ENCODE data around the gene ZMIZ1. TPM values are rescaled to one million over a fixed set of nuclear protein-coding genes. Genes with fewer than 3 reads are reported as not detected.
A peak's percentile ranks its signal among the peaks of the same experiment; 100 is the strongest.

The ZMIZ1 gene
- total RNA-seq, 1 donor from 2014 or later: 29.5 TPM

DNA sequence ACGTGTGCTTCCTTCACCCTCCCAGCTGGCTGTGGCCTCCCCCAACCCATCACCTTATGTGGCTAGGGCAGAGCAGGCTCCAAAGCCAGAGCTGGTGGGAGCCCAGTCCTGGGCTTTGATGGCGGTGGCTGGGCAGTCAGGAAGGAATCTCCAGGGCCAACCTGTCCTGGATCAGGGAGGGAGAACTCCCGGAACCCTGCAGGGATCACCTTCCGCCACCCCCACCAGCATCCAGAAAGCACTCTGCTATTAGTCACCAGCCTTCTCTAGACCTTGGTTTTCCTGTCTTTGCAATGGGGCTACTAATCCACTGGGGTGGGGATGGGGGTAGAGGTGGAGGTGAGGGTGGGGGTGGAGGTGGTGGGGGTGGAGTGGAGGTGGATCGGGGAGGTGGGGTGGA, 139.0 kb downstream of the ZMIZ1 start:
- DNase-seq: no peak

DNA sequence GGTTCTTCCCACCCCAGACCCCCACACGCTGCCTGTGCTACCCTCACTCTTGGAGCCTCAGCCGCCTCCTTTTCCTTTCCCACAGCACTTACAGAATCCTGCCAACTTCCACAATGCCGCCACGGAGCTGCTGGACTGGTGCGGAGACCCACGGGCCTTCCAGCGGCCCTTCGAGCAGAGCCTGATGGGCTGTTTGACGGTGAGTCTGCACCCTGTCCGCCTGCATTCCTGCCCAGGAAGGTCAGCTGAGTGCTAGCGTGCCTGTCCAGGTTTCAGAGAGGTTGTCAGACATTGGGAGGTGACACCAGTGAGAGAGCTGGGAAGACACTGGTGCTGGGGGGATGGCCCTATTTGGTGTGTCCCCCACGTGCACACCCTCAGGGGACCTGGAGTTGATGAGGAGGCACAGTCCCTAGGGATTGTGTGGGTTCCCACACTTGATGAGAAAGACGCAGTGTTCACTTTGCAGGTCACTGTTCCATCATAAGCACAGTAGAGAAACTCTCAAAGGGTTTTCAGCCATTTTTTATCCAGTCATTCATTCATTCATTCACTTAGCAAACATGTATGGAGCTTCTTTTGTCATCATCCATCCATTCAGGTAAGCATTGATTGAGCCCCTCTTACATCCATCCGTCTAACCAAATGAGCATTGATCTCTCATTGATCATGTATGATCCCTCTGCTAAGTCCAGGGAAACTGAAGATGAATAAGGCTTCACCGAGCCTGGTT, 139.7 kb downstream of the ZMIZ1 start:
- DNase-seq: no peak

DNA sequence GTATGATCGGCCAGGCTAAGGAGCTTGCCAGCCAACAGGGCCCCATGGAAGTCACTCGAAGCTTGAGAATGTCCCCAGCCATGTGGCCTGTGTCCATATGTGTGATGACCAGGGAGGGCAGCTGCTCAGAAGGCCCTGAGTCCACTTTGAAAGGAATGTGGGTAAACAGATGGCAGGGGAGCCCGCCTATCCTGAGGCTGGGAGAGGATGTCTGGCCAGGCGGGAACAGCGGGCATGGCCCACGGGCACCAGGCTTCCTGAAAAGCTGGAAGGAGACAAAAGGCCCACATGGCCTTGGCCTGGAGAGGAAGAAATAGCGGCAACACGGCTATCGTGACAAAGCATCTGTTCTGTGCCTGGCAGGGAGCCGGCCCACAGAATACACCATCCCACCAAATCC, 140.6 kb downstream of the ZMIZ1 start:
- no peak for DNase-seq

DNA sequence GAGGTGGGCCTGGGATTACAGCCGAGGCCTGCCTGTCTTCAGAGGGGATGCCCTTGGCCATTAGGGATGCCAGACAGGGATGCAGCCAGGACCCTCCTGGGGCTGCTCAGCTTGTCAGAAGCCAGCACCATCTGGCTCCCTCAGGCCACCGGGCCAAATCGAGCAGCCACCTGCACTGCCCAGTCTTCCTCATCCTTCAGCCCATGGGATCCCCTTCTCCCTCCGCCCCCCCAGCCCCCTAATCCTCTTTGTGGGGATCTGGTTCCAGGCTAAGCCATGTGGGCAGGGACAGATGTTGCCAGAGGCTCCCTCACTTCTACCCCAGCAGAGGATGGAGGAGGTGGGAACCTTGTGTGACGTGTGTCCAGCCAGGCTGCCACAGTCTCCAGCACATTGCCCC, 141.1 kb downstream of the ZMIZ1 start:
- no peak for DNase-seq

DNA sequence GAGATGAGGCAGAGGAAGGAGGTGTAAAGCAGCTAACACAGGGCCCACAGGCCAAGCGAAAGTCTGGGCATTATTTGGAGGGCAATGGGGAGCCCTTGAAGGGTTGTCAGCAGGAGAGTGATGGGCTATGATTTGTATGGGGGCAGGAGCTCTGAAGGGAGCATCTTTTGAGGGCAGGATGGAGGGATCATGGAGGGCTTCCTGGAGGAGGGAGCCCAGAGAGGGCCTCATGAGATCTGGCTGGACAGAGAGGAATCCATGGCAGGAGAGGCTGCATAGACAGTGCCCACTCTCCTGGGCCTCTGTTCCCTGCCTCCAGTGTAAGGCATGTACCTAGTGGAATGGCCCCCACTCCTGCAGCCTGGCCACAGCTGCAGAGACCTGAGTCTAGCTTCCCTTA, 141.9 kb downstream of the ZMIZ1 start:
- no peak for DNase-seq

DNA sequence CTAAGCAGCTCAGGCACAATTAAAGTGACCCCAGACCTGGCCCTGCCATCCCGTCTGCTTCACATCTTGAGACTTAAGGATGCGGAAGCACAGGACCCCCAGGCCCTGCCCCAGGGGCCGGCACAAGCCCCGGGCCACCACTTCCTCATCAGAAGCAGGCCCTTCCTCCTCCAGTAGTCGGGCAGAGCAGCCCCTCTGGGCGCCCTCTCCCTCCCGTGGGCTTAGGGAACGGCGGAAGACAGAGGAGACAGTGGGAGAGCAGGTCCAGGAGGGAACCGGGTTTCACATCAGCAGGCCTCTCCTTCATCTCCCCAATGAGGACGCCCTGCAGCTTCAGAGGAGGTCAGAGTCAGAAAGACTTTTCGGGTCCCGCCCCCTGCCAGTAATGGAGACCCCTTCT, 142.8 kb downstream of the ZMIZ1 start:
- no peak for DNase-seq

DNA sequence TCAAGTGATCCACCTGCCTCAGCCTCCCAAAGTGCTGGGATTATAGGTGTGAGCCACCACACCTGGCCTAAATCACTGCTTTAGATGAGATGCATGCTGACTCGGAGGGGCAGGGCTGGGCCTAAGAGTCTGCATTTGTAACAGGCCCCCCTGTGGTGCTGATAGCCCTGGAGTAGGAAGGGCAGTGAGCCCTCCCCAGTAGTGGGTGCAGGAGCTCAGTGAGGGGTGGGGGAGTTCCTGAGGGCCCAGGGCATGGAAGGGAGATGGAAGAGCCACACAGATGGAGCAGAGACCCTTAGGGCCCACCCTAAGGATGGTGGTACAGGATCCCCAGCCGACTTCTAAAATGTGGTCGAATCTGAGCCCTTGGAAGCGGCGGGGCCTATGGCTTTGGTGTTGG, 146.8 kb downstream of the ZMIZ1 start:
- no peak for DNase-seq

DNA sequence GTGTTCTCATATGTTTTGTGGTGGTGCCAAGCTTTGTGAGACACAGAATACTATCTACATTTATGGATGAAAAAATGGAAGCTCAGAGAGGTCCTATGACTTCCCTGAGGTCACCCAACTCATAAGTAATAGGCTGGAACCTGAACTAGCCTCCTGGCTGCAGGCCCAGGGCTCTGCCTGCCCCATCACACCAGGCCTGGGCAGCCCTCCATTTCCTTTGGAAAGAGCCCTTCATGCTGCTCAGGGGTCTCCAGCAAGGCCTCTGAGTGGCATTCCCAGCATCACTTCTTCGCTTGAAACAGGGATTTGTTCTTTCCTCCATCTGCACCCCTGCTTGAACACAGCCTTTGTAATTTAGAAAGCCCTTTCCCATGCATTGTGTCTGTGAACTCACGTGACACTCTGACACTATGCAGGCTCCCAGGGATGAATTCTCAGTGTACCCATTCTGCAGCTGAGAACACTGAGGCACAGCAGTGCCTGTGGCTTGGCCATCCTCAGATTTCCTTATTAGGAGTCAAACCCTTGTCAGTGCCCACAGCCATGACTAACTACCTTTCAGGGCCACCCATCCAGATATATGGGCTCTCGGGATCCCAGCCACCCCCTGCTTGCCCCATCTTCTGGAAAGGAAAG, 150.7 kb downstream of the ZMIZ1 start:
- no peak for DNase-seq

DNA sequence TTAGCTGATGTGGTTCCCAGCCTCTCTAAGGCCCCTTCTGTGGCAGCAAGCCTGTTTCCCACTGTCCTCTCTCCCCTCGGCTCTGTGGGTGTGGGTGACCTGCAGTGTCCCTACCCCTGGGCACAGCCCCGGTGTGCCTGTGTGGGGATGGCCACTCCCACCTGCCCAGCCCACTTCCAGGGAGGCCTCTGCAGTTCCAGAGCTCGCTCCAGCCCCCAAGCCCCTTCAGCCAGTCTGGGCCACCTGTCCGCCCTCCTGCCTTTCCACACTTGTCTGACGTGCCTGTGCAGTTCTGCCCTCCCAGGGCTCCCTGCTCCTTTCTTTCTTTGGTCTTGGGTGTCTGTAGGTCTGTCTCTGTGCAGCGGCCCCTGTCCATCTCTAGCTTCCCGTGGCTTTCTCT, 151.5 kb downstream of the ZMIZ1 start:
- DNase-seq: no peak

DNA sequence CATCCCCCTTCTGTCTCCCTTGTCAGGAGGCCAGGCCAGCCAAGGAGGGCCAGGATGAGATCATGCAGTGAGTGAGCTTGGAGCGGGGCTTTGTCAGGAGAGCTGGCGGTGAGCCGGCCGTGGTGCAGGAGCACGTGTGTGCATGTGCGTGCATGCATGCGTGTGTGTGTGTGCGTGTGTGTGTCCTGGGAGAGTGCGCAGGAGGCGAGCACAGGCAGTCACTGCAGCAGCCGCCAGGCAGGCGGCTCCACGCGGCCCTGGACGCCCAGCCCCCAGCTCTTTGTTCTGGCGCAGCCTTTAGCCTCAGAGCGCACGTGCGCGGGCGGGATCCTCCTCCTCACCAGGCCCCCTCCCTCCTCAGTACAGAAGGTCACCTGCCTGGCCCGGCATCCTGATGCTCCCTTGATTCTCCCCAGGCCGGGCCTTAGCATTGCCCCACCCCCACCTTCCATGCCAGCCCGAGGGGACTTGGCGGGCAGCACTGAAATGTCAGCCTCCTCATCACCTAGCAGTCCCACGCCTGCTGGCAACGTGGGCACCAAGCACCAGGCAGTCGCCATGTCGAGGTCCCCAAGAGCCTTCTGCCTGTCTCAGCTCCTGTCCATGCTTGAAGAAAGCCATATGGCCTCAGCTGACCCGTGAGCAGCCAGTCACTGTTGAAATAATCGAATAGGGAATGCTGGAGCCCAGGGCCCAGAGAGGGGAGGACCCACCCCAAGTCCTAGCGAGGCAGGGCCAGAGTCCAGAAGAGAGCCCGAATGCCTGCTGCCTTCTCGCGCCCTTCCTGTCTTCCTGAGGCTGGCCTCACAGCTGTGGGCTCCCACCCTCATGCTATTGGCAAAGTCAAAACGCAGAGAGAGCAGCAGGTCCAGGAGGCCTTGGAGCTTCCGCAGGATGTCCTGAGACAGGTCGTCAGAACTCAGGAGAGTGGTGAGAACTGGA, 152.6 kb downstream of the ZMIZ1 start:
- peak; percentile 66 for DNase-seq

DNA sequence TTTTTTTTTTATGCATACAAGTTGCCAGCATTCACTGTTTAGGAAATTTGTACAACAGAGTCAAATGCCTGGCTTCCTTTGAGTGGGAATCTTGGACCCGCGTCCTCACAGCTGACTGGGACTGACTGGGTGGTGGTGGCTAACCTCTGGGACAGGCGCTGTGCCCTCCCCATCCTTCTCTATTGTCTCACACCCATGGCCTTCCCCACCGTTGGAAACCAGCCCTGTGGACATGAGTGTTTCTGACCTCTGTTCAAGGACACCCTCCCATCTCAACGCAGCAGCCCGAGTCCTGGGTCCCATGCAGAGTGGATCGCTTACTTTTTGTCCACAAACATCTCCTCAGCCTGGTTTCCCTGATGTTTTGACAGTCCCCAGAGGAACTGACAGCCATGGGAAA, 153.4 kb downstream of the ZMIZ1 start:
- DNase-seq: no peak

DNA sequence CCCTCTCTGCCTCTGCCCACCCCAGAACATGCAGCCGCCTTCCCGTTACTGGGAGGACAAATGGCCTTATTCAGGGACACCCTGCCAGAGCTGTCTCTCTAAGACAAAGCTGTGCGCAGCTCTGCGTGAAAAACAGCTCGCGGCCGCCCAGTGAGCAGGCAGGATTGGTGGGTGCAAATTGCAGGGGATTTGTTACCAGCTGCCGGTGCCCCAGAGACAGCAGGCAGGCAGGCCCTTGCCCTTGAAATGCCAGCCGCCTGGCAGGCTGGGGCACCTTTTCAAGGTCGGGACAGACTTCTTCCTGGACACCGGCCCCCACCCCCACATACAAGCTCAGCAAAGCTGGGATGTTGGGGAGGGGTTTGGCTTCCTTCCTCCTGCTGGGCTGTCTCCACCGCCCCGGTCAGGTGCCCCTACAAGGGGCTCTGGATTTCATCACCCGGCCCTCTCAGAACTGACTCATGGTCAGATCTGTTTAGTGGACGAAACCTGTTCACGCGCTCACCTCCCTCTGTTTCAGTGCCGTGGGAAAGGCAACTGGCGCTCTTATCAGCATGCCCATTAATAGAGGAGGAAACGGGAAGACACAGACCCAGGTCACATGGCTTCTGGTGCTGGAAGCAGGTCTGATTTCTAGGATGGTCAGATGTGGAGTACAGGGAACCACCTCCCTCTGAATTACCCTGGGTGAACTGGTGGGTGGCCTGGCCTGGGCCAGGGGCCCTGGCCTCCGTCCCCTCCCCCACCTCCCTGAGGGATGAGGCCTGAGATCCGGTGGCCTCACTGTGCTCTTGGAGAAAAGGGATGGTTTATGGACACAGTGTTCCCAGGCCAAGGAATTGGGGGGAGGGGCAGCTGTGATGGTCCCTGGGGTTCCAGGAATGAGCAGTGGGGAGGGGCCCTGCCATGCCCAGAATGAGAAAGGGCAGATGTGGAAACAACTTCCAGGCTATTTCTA, 154.6 kb downstream of the ZMIZ1 start:
- DNase-seq: no peak

DNA sequence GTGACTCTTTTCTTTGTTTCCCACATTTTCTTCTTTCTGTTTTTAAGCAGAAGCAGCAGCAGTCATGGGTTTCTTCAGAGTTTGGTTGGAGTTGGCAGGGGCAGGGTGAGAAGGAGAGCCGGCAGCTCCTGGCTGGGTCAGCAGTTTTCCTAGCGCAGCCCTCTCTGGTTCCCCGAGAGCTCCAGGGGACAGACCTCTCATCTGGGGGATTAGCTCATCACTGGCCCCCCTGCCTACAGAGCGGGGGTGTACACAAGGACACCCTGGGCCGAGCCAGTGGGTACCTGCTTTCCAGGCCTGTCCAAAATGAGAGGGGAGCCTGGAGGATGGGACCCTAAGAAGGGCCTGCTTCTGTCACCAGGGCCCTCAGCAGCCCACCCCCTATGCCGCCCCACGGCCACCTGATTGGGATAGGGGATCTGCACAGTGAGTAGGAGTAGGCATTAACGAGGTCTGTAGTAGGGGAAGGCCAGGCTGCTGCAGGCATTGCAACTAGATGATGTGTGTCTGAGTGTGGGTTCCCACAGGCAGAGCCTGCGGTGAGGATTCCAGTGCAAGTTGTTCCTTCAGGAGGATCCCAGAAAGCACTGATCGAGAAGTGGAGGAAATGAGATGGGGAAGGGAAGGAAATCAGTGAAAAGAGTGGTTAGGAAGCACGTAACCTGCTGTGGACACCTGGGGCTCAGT, 155.6 kb downstream of the ZMIZ1 start:
- DNase-seq: no peak

DNA sequence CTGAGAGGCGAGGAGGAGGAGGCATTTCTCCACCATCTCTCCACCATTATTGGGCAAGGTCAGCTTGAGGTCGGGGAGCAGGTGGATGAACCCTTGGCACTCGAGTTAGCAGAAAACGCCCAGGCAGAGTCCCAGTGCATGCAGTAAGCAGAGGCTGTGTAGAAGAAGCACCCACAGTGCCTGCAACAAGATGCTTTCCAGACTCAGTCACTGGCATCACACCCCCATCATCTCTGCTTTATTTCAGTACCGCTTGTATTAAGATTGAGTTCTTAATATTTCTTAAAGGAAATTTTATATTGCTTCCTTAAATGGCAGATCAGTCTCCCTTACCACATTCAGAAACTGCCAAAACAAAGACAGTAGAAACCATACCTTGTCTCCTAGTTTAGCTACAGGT, 156.2 kb downstream of the ZMIZ1 start:
- no peak for DNase-seq

DNA sequence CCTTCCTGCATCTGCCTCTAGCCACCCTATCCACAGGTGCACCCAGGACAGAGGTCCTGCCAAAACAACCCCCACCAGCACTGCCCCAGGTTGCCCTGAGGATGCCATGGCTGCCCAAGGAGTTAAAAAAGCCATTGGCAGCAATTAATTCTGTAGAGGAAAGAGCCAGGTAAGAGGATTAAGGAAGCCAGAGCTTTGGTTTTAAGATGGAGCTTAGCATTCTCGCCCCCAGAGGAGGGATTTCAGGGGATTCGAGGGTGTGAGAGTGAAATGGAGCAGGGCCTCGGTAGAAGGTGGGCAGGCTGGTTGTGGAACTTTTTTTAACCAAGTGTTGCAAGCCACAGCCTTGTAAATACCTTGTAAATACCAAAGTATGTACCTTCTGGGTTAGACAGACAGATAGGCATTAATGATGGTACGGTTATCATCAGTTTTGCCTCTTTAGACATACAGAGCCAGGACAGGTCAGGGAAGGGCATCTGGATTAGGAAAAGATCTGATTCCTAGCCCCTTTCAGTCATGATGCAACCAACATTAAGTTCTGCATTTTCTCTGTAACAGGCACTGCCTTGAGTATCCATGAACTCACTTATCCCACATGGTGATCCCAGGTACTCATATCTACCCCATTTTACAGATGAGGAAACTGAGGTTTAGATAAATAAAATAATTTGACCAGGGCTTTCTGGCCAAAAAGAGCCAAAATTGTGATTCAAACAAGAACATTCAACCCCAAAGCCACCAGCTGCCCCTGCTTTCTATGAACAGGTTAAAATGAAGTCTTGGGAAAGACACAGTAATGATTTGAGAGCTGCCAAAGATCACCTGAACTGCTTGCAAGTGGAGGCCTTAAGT, 157.9 kb downstream of the ZMIZ1 start:
- DNase-seq: no peak

DNA sequence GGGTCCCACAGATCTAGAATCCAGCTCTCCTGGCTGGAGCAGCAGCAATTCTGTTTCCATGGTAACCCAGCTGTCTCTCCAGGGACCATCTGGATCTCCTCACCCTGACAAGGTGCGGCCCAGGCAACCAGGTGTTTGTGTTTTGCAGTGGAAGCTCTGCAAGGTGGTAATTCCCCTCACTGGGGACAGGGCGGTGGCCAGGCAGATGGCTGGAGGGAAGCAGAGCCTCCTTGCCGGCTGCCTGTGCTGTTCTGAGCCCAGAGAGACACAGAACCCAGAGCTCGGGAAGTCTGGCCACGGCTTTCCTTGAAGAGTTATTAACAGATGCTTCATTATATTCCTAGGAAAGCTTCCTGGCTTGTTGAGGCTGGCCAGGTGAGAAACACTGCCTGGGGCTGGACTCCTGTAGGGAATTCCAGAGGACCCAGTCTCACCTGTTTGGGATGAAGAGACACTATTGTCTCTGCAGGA, 160.3 kb downstream of the ZMIZ1 start:
- DNase-seq: no peak

DNA sequence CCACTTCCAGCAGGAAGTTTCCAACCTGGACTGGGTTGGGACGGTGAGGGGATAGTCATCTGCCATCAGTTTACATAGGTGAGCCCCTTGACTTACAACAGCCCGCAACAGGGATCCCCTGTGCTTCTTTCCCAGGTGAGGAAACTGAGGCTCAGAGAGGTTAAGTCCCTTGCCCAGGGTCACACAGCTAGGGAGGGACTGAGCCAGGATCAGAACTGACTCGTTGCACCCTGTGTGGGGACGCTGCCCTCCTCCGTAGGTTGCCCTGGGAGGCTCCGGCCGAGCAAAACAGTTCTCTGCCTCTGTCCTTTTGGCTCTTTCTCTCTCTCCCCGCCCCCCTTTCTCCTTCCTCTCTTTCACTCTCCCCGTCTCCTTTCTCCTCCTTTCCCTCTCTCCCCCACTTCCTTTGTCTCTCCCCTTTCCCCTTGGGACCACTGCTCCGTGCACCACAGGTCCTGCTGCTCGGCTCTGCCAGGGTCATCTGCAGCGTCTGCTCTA, 161.1 kb downstream of the ZMIZ1 start:
- DNase-seq: no peak

DNA sequence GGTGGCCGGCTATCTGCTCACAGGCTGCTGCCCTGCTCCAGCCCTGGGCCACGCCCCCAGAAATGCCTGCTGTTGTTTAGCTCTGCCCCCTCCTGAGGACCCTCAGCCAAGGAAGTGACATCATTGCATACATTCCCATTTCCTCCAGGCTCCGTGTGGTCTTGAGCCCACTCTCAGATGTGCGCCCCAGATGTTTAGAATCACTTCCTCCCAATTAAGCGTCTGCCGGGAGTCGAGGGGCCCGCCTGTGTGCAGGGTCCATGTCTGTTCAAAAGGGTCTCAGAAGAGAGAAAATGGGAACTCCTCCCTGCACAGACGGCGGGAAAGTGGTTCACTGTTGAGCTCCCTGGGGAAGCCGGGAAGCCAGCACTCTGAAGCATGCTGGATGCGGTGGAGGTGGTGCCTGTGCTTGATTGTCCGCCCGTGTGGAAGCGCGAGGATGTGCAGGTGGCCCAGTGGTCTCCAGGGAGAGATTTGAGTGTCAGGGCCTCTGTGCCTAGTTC, 161.6 kb downstream of the ZMIZ1 start:
- DNase-seq: no peak

DNA sequence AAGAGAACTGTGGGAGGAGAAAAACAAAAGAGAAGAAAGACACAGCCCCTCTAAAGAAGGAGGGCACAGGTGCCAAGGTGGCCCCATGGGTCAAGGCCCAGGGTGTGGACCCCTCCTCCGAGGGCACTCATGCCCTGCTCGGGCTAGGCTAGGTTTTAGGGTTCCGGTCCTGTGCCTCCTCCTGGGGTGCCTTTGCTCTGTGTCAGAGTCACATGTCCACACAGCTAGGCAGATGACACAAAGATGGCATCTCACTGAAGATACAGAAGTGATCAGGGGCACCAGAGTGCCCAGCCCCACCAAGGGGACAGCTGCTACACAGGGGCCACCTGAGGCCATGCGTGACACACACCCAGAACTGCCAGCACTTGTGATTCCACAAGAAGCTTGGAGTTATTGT, 162.1 kb downstream of the ZMIZ1 start:
- DNase-seq: no peak

DNA sequence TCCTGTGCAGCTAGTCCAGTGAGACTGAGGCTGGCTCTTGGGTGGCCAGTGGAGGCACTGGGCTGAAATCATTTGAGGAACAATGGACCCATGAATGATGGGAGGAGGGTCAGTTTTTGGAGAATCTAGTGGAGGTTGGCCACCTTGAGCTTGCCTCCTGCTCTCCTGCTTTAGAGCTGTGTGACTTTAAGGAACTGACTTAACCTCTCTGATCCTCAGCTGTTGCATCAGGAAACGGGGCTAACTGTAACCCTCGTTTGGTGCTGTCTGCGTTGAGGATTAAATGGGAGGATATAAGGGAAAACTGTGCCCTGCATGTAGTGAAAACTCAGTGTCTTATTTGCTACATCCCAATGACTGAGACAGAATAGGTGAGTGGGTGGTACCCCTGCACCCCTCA, 163.1 kb downstream of the ZMIZ1 start:
- DNase-seq: no peak

Data from occipital lobe (tissue), 2 donors.